ENCODE measurements around the gene KCNK4.
A peak's percentile ranks its signal among the peaks of the same experiment; 100 is the strongest.
"Not testable (repeated sequence)": the region's sequence is repeated elsewhere in the genome, so short reads cannot be mapped to it uniquely, and the experiment has no call there.

The KCNK4 gene

GRCh38 chr11:64245797-64246620, 45.1 kb upstream of the KCNK4 start:
- peak overlapping the region; percentile 94 for H3K4me3 ChIP-seq (replicated peaks; ENCODE audit: low read depth, low read length)
- no peak for TF ChIP-seq CTCF (IDR thresholded peaks at IDR 0.05; ENCODE audit: low read length, missing control alignments)
- DNase-seq (ENCODE audit: low read depth), result peak; percentile 82

- not testable (repeated sequence) for DNase-seq (ENCODE audit: low read depth)
- peak overlapping the region; percentile 94 for H3K4me3 ChIP-seq (replicated peaks; ENCODE audit: low read depth, low read length)
Observed at GRCh38 chr11:64246621-64246870, 44.6 kb upstream of the KCNK4 start.

- TF ChIP-seq CTCF (IDR thresholded peaks at IDR 0.05; ENCODE audit: low read length, missing control alignments), result no peak
- DNase-seq (ENCODE audit: low read depth), result peak; percentile 84
- H3K4me3 ChIP-seq (replicated peaks; ENCODE audit: low read depth, low read length), result peak within 1 kb of the TSS; percentile 94
Observed at GRCh38 chr11:64246871-64247728, 44.0 kb upstream of the KCNK4 start, which contains the start of gene PPP1R14B. PPP1R14B (minus strand) TSS chr11:64246943; CDS start chr11:64246673, 270 bp downstream.

GRCh38 chr11:64247729-64248531, 43.2 kb upstream of the KCNK4 start:
- H3K4me3 ChIP-seq (replicated peaks; ENCODE audit: low read depth, low read length), result peak overlapping the region; percentile 74
- TF ChIP-seq CTCF (IDR thresholded peaks at IDR 0.05; ENCODE audit: low read length, missing control alignments), result no peak
- DNase-seq (ENCODE audit: low read depth), result no peak

- no peak overlapping the region for H3K4me3 ChIP-seq (replicated peaks; ENCODE audit: low read depth, low read length)
- TF ChIP-seq CTCF (IDR thresholded peaks at IDR 0.05; ENCODE audit: low read length, missing control alignments), result no peak
- no peak for DNase-seq (ENCODE audit: low read depth)
Observed at GRCh38 chr11:64248578-64248977, 42.5 kb upstream of the KCNK4 start.

- no peak for DNase-seq (ENCODE audit: low read depth)
- H3K4me3 ChIP-seq (replicated peaks; ENCODE audit: low read depth, low read length), result no peak overlapping the region
- TF ChIP-seq CTCF (IDR thresholded peaks at IDR 0.05; ENCODE audit: low read length, missing control alignments), result no peak
Observed at GRCh38 chr11:64249038-64249437, 42.1 kb upstream of the KCNK4 start.

All from fibroblast of pulmonary artery (primary cell).